ENCODE data around the gene AP2S1.
A peak's percentile ranks its signal among the peaks of the same experiment; 100 is the strongest.
"Not testable (repeated sequence)": the region's sequence is repeated elsewhere in the genome, so short reads cannot be mapped to it uniquely, and the experiment has no call there.

The AP2S1 gene

DNA sequence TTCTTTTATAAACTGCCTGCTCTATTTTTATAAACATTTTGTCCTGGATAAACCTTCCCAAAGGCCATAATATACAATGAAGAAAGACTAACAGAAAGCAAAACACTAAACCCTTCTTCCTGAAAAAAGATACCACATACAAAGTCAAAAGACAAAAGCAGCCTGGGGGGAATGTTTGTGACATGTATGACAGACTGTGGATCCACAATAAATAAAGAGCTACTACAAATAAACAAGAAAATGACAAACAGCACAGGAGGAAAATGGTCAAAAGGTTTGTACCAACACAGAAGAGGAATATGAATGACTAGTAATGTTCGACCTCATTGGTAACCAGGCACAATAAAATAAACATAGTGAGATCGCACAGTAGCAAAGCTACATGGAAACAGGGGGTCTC, 19.8 kb downstream of the AP2S1 start:
- no peak for DNase-seq (ENCODE audit: low read depth)
- H3K4me3 ChIP-seq (ENCODE audit: control insufficient read depth, low read depth, low read length), result no peak overlapping the region
- TF ChIP-seq, protein P1, sequence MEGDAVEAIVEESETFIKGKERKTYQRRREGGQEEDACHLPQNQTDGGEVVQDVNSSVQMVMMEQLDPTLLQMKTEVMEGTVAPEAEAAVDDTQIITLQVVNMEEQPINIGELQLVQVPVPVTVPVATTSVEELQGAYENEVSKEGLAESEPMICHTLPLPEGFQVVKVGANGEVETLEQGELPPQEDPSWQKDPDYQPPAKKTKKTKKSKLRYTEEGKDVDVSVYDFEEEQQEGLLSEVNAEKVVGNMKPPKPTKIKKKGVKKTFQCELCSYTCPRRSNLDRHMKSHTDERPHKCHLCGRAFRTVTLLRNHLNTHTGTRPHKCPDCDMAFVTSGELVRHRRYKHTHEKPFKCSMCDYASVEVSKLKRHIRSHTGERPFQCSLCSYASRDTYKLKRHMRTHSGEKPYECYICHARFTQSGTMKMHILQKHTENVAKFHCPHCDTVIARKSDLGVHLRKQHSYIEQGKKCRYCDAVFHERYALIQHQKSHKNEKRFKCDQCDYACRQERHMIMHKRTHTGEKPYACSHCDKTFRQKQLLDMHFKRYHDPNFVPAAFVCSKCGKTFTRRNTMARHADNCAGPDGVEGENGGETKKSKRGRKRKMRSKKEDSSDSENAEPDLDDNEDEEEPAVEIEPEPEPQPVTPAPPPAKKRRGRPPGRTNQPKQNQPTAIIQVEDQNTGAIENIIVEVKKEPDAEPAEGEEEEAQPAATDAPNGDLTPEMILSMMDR (conservative IDR thresholded peaks at IDR 0.05; ENCODE audit: control insufficient read depth, insufficient read depth, low read depth, low read length), result no peak

DNA sequence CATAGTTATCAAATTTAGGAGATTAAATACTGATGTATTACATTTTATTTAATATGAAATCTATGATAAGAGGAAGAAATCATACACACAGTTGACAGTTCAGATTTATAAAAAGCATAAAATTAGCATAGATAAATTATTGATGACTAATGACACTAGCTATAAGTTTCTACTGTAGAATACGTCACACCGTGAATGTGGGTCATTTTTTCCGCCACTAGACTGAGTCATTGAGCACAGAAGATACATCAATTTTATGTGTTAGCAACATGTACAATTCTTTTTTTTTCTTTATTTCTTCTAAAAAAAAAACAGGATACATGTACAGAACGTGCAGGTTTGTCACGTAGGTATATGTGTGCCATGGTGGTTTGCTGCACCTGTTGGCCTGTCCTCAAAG, 22.2 kb downstream of the AP2S1 start:
- peak; percentile 60 for DNase-seq (ENCODE audit: low read depth)
- TF ChIP-seq, protein P1 (conservative IDR thresholded peaks at IDR 0.05; ENCODE audit: control insufficient read depth, insufficient read depth, low read depth, low read length), result no peak
- no peak overlapping the region for H3K4me3 ChIP-seq (ENCODE audit: control insufficient read depth, low read depth, low read length)

DNA sequence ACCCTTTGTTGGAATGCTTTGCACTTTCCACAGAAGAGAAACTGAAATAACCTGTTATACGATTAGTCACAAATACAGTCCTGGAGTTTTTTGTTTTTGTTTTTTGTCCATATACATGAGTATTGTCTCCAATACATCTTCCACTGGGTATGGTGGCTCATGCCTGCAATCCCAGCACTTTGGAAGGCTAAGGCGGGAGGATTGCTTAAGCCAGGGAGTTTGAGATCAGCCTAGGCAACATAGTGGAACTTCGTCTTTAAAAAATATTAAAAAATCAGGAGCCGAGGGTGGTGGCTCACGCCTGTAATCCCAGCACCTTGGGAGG, 25.0 kb downstream of the AP2S1 start:
- no peak for DNase-seq (ENCODE audit: low read depth)
- TF ChIP-seq, protein P1 (conservative IDR thresholded peaks at IDR 0.05; ENCODE audit: control insufficient read depth, insufficient read depth, low read depth, low read length), result no peak
- no peak overlapping the region for H3K4me3 ChIP-seq (ENCODE audit: control insufficient read depth, low read depth, low read length)

DNA sequence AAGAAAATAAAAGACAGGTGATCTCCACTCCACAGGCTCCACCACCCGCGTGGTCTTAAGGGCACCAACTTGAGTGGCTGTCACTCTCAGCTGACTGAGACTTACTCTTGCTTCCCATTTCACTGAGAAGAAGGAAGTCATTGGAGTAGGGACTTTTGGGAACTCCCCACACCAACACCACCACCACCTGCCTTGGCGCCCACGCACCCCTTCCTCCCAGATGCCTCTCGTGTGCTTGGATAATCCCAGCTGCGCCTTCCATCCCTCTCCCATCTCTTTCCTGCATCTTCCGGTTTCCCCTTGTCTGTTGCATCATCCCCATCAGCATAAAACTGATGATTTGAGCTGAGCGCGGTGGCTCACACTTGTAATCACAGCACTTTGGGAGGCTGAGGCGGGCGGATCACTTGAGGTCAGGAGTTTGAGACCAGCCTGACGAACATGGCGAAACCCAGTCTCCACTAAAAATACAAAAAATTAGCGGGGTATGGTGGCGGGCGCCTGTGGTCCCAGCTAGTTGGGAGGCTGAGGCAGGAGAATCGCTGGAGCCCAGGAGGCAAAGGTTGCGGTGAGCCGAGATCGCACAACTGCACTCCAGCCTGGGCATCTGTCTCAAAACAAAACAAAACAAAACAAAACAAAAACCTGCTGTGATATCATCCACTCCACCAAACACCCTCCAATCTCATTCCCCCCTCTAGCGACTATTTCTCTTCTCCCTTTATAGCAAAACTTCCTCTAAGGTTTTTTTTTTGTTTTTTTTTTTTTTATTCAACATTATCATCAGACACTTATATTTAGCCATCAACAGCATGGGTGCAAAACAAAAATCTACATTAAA, 25.5 kb downstream of the AP2S1 start:
- no peak overlapping the region for H3K4me3 ChIP-seq (ENCODE audit: control insufficient read depth, low read depth, low read length)
- TF ChIP-seq, protein P1 (conservative IDR thresholded peaks at IDR 0.05; ENCODE audit: control insufficient read depth, insufficient read depth, low read depth, low read length), result no peak
- peak; percentile 22 for DNase-seq (ENCODE audit: low read depth)

DNA sequence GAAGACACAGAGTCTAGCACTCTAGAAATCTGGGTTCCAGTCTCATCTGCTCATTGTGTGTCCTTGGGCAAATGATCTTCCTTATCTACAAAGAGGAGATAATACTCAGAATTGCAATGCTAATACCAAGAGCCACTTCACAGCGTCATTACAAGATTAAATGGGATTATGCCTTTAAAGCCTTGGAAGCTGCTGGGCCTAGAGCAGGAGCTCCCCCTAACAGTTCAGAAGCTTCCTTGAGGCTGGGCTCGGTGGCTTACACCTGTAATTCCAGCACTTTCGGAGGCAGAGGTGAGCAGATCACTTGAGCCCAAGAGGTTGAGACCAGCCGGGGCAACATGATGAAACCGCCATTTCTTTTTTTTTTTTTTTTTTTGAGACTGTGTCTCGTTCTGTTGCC, 27.6 kb downstream of the AP2S1 start:
- DNase-seq (ENCODE audit: low read depth), result no peak
- H3K4me3 ChIP-seq (ENCODE audit: control insufficient read depth, low read depth, low read length), result no peak overlapping the region
- TF ChIP-seq, protein P1 (conservative IDR thresholded peaks at IDR 0.05; ENCODE audit: control insufficient read depth, insufficient read depth, low read depth, low read length), result no peak

DNA sequence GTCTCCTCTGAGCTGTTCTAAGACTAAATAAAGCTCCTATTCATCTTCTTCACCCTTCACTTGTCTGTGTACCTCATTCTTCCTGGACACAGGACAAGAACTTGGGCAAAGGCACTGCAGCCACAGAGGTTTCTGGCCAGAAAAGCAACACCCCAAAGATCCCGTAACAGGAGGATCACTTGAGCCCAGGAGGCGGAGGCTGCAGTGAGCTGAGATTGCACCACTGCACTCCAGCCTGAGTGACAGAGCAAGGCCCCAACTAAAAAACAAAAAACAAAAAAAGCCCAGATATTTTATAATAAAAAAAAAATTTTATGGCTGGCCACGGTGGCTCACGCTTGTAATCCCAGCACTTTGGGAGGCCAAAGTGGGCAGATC, 28.2 kb downstream of the AP2S1 start:
- H3K4me3 ChIP-seq (ENCODE audit: control insufficient read depth, low read depth, low read length); DNase-seq (ENCODE audit: low read depth): not testable (repeated sequence)

DNA sequence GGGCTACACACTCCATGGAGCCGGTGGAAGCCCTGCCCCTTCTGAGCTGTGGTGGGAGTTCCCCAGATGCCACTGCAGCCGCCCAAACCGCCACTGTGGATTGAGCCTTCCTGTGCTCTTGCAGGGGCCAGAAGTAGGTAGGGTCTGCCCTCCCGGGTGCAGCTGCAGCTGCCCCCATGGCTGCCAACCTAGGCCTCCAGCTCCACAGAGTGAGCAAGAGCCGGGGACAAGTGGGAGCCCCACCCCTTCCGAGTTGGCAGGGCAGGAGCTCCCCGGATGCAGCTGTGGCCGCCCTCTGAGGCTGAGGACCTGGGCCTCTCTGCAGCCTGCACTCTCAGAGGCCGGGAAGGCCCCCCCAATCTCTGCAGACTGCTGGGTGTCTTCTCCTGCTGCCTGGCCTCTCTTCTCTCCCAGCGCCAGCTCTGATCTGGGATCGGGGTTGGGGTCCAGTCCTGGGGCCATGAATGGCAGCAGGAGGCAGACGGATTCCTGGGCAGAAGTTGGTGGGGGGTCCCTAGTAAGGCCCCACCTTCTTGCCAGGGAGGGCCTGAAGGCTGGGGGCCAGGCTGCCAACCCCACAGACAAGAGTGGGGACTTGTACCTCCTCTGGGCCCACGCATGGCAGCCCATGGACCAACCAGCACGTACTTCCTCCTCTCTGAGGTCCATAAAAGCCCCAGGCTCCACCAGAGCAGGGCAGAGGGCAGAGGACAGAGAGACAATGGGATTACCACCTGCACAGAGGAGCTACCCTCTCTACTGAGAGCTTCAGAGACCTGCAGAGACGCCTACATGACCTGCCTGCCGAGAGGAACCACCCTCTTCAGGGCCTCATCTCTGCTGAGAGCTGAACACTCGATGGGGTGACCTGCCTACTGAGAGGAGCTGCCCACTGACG, 28.9 kb downstream of the AP2S1 start:
- no peak for DNase-seq (ENCODE audit: low read depth)
- no peak overlapping the region for H3K4me3 ChIP-seq (ENCODE audit: control insufficient read depth, low read depth, low read length)
- TF ChIP-seq, protein P1 (conservative IDR thresholded peaks at IDR 0.05; ENCODE audit: control insufficient read depth, insufficient read depth, low read depth, low read length), result no peak
